Amniotic stem cell (primary cell): ENCODE measurements around the gene ZFYVE28.

Experiments
- DNase-seq: peaks from one replicate; lab custom pipeline; 2025; lab: John Stamatoyannopoulos, UW

The ZFYVE28 gene

GRCh38 chr4:2352171-2352570 is 66.3 kb downstream of the ZFYVE28 start:
- DNase-seq = no peak

- no peak for DNase-seq
These were observed 67.5 kb downstream of the ZFYVE28 start for GRCh38 chr4:2350982-2351381.

DNA sequence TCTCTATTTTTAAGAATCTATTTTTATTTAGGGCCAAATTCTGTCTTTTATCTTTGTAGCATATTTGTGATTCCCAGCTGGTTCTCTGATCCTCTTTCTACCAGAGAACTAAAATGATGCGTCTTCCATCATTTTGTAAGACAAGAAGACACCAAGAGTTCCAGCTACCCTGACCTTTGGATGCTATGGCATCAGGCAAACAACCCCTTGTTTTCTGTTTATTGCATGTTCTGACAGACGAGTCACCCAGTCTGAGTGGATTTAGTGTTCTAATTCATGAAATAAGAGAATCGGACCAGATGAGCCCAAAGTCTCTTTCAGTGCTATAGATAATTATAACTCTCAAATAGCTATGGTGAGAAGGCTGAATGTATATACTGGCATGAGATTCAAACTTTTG is 69.7 kb downstream of the ZFYVE28 start:
- no peak for DNase-seq

DNA sequence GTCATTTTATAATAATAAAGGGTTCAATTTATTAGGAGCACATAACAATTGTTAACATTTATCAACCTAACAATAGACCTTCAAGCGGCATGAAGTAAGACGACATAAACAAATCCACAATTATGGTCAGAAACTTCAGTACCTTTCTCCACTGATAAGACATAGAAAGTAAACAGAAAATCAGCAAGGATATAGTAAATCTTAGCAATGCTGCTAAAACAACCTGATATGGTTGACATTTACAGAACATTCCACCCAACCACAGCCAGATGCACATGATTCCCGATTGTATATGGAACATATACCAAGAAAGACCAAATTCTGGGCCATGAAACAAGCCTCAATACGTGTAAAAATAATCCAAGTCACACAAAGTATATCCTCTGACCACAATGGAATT is 71.3 kb downstream of the ZFYVE28 start:
- no peak for DNase-seq

DNA sequence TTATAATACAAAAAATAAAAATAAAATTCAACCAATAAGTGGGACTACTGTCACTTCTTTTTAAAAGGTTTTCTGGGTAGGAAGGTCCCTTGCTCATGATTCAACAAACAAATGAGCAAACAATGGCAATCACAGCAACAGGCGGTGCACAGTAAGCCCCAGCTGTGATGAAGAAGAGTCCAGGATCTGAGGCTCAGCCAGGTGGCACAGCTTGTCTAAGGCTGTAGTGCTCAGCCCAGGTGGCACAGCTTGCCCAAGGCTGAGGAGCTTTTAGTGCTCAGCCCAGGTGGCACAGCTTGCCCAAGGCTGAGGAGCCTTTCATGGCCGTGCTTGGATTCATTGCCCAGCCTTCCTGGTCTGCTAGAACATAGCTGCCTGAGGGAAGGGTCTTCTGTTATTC is 75.0 kb downstream of the ZFYVE28 start:
- DNase-seq = no peak

- DNase-seq = no peak
These were observed 76.4 kb downstream of the ZFYVE28 start for GRCh38 chr4:2341911-2342652.

- DNase-seq = no peak
These were observed 77.1 kb downstream of the ZFYVE28 start for GRCh38 chr4:2341261-2341841.

DNA sequence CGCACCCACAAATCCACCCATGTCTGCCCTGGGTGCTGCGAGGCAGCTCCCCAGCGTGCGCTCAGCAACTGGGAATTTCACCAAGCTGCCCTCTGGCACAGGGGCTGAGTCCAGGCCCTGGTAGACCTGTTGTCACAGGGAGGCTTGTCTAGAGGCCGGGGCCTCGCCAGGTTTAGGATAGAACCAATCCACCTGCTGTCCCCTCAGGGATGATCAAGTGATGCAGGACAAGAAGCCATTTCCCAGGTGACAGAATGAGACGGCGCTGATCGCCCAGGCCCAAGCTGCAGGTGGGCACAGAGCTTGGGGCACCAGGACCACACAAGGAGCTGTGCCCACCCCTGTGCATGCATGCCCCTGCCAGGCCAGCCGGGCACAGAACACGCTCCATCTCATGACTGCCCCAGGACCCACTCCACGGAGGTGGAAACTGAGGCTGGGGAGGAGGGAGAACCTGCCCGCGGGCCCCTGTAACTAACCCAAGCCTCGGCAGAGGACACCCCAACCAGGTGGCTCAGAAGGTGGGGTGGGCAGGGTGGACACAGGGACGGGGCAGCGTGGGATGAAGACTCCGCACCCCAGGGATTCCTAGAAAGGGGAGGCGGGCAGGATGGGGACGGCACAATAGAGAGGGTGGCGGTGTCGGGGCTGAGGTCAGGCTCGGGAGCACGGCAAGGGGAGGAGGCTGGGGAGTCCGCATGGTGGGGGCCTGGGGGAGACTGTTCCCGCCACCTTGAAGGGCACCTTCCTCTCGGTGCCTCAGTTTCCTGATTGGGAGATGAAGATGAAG is 78.0 kb downstream of the ZFYVE28 start:
- no peak for DNase-seq

- DNase-seq = no peak
These were observed 78.8 kb downstream of the ZFYVE28 start for GRCh38 chr4:2339458-2340271.

DNA sequence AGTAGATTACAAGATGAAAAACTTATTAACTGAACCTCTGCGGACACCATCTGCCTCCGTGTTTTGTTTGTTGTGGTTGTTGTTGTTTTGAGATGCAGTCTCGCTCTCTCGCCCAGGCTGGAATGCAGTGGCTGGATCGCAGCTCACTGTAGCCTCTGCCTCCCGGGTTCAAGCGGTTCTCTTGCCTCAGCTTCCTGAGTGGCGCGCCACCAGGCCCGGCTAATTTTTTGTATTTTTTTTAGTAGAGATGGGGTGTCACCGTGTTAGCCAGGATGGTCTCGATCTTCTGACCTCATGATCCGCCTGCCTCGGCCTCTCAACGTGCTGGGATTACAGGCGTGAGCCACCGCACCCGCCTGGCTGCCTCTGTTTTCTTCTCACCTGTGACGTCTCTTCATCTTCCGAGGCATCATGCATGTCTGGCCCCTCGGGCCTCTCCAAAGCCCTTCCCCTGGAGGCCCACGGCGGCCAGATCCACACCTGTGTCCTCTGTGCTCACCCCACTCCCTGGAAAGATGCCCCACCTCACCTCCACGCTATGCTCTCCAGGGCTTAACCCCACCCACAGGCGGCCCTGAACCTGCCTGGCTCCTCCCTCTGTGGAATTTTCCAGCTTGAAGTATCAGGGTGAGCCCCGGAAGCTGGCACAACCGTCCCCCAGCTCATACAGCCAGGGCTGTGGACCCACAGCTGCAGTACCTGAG is 79.5 kb downstream of the ZFYVE28 start:
- DNase-seq = no peak

DNA sequence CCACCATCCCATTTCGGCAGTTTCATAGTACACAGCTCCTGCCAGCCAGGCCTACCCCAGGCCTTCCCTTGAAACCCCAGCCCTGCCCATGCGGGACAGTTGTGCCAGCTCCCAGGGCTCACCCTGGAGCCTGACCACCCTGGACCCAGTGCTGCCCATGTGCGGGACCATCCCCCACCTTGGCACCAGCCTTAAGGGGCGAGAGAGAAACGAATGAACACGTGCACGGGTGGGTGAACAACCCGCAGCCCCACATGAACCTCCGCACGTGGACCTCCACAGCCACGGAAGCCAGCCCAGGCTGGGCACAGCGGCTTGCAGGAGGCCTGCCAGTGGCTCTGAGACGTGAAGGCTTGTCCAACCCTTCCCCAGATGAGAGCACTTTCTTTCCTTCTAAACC is 80.5 kb downstream of the ZFYVE28 start:
- DNase-seq = no peak

DNA sequence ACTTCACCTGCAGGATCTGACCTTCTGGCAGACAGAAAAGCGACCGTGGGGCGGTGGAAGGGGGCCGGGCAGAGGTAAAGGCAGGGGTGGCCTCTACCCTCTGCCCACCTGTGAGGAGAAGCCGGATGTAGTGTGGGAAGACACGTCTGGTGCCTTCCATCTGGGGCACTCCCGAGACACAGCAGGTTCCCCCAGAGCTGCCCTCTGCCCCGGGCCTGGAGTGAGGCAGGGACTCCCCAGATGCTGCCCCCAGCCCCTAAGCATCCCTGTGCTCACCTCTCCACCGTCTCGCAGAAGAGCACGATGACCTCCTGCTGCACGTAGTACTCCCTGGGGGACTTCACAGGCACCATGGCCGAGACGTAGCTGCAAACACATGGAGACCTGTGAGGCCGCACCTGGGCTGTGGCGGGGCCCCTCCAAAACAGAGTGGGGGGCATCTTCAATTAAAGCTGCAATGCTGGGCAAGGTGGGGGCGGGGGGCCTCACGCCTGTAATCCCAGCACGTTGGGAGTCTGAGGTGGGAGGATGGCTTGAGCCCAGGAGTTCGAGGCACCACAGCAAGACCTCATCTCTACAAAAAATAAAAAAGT is 81.2 kb downstream of the ZFYVE28 start:
- no peak for DNase-seq

DNA sequence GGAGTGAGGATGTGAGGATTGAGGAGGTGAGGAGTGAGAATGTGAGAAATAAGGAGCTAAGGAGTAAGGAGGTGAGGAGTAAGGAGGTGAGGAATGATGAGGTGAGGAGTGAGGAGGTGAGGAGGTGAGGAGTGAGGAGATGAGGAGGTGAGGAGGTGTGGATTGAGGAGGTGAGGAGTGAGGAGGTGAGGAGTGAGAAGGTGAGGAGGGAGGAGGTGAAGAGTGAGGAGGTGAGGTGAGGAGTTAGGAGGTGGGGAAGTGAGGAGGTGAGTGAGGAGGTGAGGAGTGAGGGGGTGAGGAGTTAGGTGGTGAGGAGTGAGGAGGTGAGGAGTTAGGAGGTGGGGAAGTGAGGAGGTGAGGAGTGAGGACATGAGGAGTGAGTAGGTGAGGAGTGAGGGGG is 81.8 kb downstream of the ZFYVE28 start:
- no peak for DNase-seq

DNA sequence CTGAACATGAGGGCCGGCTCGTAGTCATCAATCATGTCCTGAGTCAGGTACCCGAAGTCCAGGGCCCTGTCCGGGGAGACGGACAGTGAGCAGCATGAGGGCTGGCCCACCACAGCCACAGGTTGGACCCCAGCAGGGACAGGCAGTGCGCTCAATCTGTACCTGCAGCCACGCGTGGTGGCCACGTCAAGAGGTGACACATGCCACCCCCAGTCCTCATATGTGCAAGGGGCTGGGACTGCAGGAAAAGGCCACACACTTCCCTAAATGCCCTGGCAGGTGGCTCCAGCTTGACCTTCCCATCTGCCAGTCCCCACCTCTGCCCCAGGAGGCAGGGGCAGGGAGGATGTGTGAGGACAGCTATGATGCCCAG is 82.7 kb downstream of the ZFYVE28 start:
- no peak for DNase-seq

DNA sequence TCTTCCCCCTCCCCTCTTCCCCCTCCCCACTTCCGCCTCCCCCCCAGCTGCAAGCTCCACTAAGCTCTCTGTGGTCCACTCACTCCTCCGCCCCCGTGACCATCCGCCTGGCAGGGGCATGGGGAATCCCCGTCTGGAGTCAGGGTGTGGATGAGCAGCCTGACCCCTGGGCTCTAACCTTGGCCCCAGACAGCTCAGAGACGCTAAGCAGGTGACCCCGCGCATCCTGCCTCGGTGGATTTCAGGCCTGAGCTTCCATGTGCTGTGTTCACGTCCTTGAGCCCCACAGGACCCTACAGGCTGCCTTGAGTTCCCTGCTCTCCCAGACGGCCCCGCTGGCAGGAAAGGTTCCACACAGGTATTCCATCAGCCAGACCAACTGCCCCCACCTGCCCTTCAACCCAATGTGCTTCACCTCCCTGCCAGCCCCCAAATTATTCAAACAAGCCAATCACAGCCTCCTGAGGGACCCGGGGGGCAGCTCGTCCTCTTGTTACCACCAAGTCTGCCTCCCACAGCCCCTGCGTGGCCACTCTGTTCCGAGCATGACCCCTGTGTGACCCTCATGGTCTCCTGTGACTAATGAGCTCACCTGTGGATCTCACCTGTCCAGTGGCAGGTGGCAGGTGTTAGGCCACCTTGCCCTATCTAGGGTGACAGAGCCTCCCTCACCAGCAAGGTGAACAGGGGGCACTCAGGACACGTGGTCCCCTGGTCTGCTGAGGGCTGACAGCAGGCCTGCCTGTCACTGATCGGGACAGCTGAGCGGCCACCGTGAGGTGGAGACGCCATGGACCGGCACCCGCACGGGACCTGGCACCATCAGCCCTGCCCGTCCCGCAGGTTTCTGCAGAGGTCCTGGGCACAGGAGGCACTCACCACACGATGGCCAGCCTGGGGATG is 83.4 kb downstream of the ZFYVE28 start:
- no peak for DNase-seq

- DNase-seq = no peak
These were observed 84.4 kb downstream of the ZFYVE28 start for GRCh38 chr4:2333916-2334644.

DNA sequence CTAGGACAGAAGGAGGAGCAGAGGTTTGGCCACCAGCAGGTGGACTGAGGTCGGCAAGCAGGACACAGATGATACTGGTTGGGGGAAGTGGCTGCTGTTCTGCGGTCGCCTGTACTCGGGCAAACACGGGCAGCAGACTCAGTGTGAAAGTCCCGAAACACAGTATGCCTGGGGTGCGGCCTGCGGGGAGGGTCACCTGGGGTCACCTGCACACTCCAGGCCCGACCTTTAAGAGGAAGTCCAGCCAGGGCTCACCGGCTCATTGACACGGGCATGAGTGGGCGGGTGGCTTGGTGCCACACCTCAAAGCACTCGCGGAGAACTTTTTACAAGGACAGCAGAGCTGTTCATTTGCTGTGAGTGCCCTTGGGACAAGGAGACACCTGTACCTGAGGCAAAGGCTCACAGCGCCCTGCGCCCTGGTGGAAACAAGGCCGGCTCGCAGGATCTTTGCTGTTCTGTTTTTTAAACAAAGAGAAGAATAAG is 85.0 kb downstream of the ZFYVE28 start:
- no peak for DNase-seq

DNA sequence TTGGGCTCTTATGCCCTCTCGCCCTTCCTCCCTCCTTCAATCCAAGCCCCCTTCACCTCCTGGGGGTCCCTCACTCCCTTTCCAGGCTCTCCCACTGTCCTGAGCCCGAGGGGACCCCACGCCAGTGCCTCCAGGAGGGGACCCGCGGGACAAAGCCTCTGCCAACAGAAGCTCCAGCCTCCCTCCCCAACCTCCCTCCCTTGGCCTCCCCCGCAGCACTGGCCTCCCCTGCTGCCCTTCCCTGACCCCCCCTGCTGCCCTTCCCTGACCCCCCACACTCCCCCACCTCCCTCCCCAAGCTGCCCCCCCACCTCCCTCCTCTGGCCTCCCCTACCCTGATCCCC is 85.5 kb downstream of the ZFYVE28 start:
- no peak for DNase-seq

GRCh38 chr4:2332201-2332975 is 86.1 kb downstream of the ZFYVE28 start:
- no peak for DNase-seq
